DND-41 (cell line): ENCODE measurements around the gene LRRC56.
"Not testable (repeated sequence)": the region's sequence is repeated elsewhere in the genome, so short reads cannot be mapped to it uniquely, and the experiment has no call there.

ENCODE experiments used
- ATAC-seq: fragments of 200-7000 bp; cut with Tn5 transposase; 3 replicates; pipeline ENCODE4 v1.9.1; 2021; ENCODE audit warnings: low read depth; ENCODE audit not compliant: insufficient read depth
- DNase-seq: peaks from one replicate; pipeline ENCODE4 v3.0.0-alpha.2; 2020
- H2AFZ ChIP-seq: 2 replicates; pipeline ENCODE4 v1.6.0; 2012; ENCODE audit warnings: low read depth, low read length
- H3K27ac ChIP-seq: 2 replicates; pipeline ENCODE4 v1.5.1; 2012; ENCODE audit warnings: low read length, inconsistent platforms
- H3K27me3 ChIP-seq: fragments of 200-600 bp; sonication (generic); 2 replicates; pipeline ENCODE4 v1.6.0; 2012; ENCODE audit warnings: low read length, mild to moderate bottlenecking, inconsistent platforms; ENCODE audit not compliant: insufficient read depth, poor library complexity
- H3K36me3 ChIP-seq: 2 replicates; pipeline ENCODE4 v1.5.1; 2012; ENCODE audit warnings: low read length, inconsistent platforms; ENCODE audit not compliant: insufficient read depth
- H3K4me1 ChIP-seq: 2 replicates; pipeline ENCODE4 v1.5.1; 2012; ENCODE audit warnings: mild to moderate bottlenecking, low read length; ENCODE audit not compliant: insufficient read depth
- H3K4me2 ChIP-seq: 2 replicates; pipeline ENCODE4 v1.6.0; 2012; ENCODE audit warnings: mild to moderate bottlenecking, moderate library complexity, low read length, inconsistent platforms; ENCODE audit not compliant: insufficient read depth
- H3K4me3 ChIP-seq, 2 experiments: fragments of 200-600 bp in 1 of 2; shearing (Covaris generic) in 1 of 2; 2 replicates each; pipeline ENCODE4 v1.5.1; 2012 to 2016; ENCODE audit warnings: inconsistent platforms in 2 of 2, low read length in 2 of 2, mild to moderate bottlenecking in 2 of 2, low read depth in 1 of 2, moderate library complexity in 1 of 2
- H3K79me2 ChIP-seq: 2 replicates; pipeline ENCODE4 v1.6.0; 2012; ENCODE audit warnings: low read length, inconsistent platforms; ENCODE audit not compliant: insufficient read depth
- H3K9ac ChIP-seq: 2 replicates; pipeline ENCODE4 v1.6.0; 2012; ENCODE audit warnings: low read depth, mild to moderate bottlenecking, inconsistent platforms, low read length, moderate library complexity
- H3K9me3 ChIP-seq: 2 replicates; pipeline ENCODE4 v1.5.1; 2012; ENCODE audit warnings: low read length, moderate library complexity, mild to moderate bottlenecking, inconsistent platforms; ENCODE audit not compliant: insufficient read depth, severe bottlenecking
- H4K20me1 ChIP-seq: 2 replicates; pipeline ENCODE4 v1.6.0; 2012; ENCODE audit warnings: low read length; ENCODE audit not compliant: insufficient read depth
- EZH2 ChIP-seq: IDR thresholded peaks from 3 replicates; pipeline ENCODE4 v1.6.1; 2012; ENCODE audit warnings: borderline replicate concordance, low read depth, mild to moderate bottlenecking, moderate library complexity, low read length, inconsistent platforms; ENCODE audit not compliant: severe bottlenecking
- TF ChIP-seq, protein P1 (sequence below): IDR thresholded peaks from 2 replicates; pipeline ENCODE4 v1.5.1; 2012; ENCODE audit warnings: borderline replicate concordance, low read length, moderate library complexity, mild to moderate bottlenecking; ENCODE audit not compliant: poor library complexity, severe bottlenecking; ENCODE audit errors: extremely low read depth

Gene LRRC56

DNA sequence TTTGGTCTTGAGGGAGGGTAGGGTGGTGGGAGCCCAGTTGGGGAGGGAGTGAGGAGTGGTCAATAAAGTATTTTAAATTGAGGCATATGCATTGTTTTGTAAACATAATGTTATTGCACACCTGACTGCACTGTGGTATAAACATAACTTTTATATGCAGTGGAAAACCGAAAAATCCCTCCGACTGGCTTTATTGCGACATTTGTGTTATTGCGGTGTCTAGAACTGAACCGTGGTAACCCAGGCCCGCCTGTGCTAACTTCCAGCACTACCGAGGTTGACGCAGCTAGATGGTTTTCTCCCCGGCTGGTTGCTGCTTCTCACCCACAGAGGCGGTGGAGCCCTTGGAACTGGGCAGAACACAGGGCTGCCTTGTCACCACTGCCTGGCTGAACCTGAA, 22.7 kb upstream of the LRRC56 start:
- Histone ChIP-seq H3K4me1 (no peaks in the 10 kb centered on the region), H2AFZ (no peak overlapping the region), H3K4me2 (no peak overlapping the region), H4K20me1 (no peaks in the 10 kb centered on the region), H3K9ac (no peak overlapping the region), H3K79me2 (no peaks in the 10 kb centered on the region), H3K4me3 (no peak overlapping the region), H3K27me3 (no peaks in the 10 kb centered on the region), H3K27ac (no peak overlapping the region), H3K36me3 (peaks cover 9% of the 10 kb centered on the region), H3K9me3 (peaks cover 5% of the 10 kb centered on the region)
- TF ChIP-seq, protein P1, sequence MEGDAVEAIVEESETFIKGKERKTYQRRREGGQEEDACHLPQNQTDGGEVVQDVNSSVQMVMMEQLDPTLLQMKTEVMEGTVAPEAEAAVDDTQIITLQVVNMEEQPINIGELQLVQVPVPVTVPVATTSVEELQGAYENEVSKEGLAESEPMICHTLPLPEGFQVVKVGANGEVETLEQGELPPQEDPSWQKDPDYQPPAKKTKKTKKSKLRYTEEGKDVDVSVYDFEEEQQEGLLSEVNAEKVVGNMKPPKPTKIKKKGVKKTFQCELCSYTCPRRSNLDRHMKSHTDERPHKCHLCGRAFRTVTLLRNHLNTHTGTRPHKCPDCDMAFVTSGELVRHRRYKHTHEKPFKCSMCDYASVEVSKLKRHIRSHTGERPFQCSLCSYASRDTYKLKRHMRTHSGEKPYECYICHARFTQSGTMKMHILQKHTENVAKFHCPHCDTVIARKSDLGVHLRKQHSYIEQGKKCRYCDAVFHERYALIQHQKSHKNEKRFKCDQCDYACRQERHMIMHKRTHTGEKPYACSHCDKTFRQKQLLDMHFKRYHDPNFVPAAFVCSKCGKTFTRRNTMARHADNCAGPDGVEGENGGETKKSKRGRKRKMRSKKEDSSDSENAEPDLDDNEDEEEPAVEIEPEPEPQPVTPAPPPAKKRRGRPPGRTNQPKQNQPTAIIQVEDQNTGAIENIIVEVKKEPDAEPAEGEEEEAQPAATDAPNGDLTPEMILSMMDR = no peak
- no peak for TF ChIP-seq EZH2
- ATAC-seq (no peak), DNase-seq (no peak)

DNA sequence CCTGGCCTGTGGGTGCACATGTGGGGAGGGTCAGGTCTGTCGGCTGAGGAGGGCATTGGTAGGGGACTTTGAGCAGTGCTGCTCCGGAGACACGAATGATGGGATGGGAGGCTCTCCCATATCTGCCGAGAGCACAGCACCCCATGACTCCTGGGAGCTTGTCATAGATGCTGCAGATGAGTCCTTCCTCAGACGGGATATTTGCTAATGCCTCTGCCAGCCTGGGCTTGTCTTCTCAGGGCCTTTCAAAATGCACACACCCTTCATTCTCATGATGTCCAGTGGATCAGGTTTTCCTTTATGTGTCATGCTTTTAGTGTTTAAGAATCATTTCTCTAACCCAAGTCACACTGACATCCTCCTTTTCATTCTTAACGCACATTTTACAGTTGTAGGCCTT, 22.2 kb upstream of the LRRC56 start:
- ATAC-seq (no peak), DNase-seq (no peak)
- H3K9ac ChIP-seq = no peak overlapping the region
- H4K20me1 ChIP-seq = no peaks in the 10 kb centered on the region
- no peak overlapping the region for H3K27ac ChIP-seq
- no peak overlapping the region for H3K4me3 ChIP-seq
- TF ChIP-seq EZH2 = no peak
- TF ChIP-seq, protein P1 = no peak
- peaks cover 5% of the 10 kb centered on the region for H3K9me3 ChIP-seq
- peaks cover 4% of the 10 kb centered on the region for H3K36me3 ChIP-seq
- H3K4me2 ChIP-seq = no peak overlapping the region
- H3K27me3 ChIP-seq = no peaks in the 10 kb centered on the region
- no peaks in the 10 kb centered on the region for H3K4me1 ChIP-seq
- no peaks in the 10 kb centered on the region for H3K79me2 ChIP-seq
- no peak overlapping the region for H2AFZ ChIP-seq

DNA sequence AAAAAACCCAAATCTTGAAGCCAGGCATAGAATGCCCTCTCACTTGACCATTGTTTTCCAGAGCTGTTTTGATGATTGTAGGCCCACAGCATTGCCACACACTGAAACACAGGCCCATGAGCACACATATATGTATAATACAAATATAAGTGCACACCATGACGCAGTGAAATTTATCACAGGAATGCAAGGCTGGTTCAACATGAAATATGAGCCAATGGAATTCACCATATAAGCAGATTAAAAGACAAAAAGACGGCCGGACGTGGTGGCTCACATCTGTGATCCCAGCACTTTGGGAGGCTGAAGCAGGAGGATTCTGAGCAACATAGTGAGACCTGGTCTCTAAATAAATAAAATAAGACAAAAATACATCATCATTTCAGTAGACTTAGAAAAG, 20.9 kb upstream of the LRRC56 start:
- H3K27me3 ChIP-seq = no peaks in the 10 kb centered on the region
- DNase-seq (no peak), ATAC-seq (no peak)
- H3K79me2 ChIP-seq = no peaks in the 10 kb centered on the region
- peaks cover 5% of the 10 kb centered on the region for H3K9me3 ChIP-seq
- H4K20me1 ChIP-seq = no peaks in the 10 kb centered on the region
- H3K4me1 ChIP-seq = no peaks in the 10 kb centered on the region
- H3K4me2 ChIP-seq = no peak overlapping the region
- H3K4me3 ChIP-seq = no peak overlapping the region
- TF ChIP-seq EZH2 = no peak
- TF ChIP-seq, protein P1 = no peak
- no peak overlapping the region for H3K27ac ChIP-seq
- peaks cover 3% of the 10 kb centered on the region; the same call in 1 of the 2 replicates for H3K36me3 ChIP-seq
- H2AFZ ChIP-seq = no peak overlapping the region
- no peak overlapping the region for H3K9ac ChIP-seq

DNA sequence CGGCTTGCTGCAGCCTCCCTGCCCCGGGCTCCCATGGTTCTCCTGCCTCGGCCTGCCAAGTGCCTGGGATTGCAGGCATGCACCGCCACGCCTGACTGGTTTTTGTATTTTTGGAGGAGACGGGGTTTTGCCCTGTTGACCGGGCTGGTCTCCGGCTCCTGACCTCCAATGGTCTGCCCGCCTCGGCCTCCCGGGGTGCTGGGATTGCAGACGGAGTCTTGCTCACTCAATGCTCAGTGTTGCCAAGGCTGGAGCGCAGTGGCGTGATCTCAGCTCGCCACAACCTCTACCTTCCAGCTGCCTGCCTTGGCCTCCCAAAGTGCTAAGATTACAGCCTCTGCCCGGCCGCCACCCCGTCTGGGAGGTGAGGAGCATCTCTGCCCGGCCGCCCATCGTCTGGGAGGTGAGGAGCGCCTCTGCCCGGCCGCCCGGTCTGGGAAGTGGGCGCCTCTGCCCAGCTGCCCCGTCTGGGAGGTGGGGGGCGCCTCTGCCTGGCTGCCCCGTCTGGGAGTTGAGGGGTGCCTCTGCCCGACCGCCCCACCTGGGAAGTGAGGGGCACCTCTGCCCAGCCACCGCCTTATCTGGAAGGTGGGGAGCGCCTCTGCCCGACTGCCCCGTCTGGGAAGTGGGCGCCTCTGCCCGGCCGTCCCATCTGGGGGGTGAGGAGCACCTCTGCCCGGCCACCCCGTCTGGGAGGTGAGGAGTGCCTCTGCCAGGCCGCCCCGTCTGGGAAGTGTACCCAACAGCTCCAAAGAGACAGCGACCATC, 20.2 kb upstream of the LRRC56 start:
- not testable (repeated sequence) for H2AFZ ChIP-seq, H3K9me3 ChIP-seq, H3K4me2 ChIP-seq, H3K27ac ChIP-seq, H3K4me3 ChIP-seq, H4K20me1 ChIP-seq, H3K4me1 ChIP-seq, H3K27me3 ChIP-seq, H3K79me2 ChIP-seq, H3K9ac ChIP-seq, ATAC-seq, H3K36me3 ChIP-seq
- DNase-seq = peak; percentile 27
